Esophagus muscularis mucosa (tissue), 3 donors: Measurements from ENCODE around the gene BRD7.

Experiments
- CTCF ChIP-seq, 3 experiments: fragments of 200-600 bp in 2 of 3; fragments of 450-650 bp in 1 of 3; sonication (generic) in 2 of 3; IDR thresholded peaks; one replicate each; pipeline ENCODE4 v1.5.1; 2017 to 2019; ENCODE audit warnings: antibody characterized with exemption in 3 of 3, mild to moderate bottlenecking in 2 of 3, moderate library complexity in 1 of 3
- EP300 ChIP-seq: sonication (generic); formaldehyde crosslinking; IDR thresholded peaks from one replicate; pipeline ENCODE4 v1.6.1; 2017; ENCODE audit warnings: antibody characterized with exemption

DNA sequence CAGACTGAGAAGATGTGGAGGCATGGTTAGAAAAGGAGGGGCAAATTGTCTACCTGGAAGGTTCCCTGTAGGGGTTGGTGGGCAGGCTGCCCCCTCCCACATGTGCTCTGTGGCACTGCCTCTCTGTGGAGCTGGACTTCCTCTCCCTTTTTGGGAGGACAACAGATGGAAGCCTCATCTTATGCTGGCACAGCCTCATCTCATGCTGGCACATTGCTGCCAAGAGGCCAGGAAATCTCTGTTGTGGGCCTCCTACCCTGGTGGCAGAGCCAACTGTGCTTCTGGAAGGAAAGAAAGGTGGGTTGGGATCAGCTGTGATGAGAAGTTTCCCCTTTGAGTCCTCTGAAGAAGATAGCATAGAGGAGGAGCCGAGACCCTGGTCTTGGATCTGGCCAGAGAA is 19.7 kb upstream of the BRD7 start:
- TF ChIP-seq CTCF (IDR thresholded peaks at IDR 0.05) (no peak), EP300 (no peak)
